GOT3 (cell line): ENCODE results near the gene MAN2B1.
"Not testable (repeated sequence)": the region's sequence is repeated elsewhere in the genome, so short reads cannot be mapped to it uniquely, and the experiment has no call there.

Source experiments
- DNase-seq: peaks from one replicate; lab custom pipeline; 2025; ENCODE audit warnings: mixed read lengths; lab: John Stamatoyannopoulos, UW

Gene MAN2B1

GRCh38 chr19:12657966-12658365 is 8.6 kb downstream of the MAN2B1 start:
- no peak for DNase-seq

- DNase-seq, result no peak
These were observed 9.5 kb downstream of the MAN2B1 start for GRCh38 chr19:12656899-12657571.

- DNase-seq, result no peak
These were observed 11.0 kb downstream of the MAN2B1 start for GRCh38 chr19:12655546-12655945.

- no peak for DNase-seq
These were observed 14.3 kb downstream of the MAN2B1 start for GRCh38 chr19:12652219-12652618.

- no peak for DNase-seq
These were observed 16.6 kb downstream of the MAN2B1 start for GRCh38 chr19:12649941-12650340.

- no peak for DNase-seq
These were observed 18.5 kb downstream of the MAN2B1 start for GRCh38 chr19:12648088-12648487.

GRCh38 chr19:12647490-12648071 is 19.0 kb downstream of the MAN2B1 start:
- DNase-seq, result no peak

- DNase-seq, result no peak
These were observed 19.5 kb downstream of the MAN2B1 start for GRCh38 chr19:12647047-12647446.

GRCh38 chr19:12646551-12646950 is 20.0 kb downstream of the MAN2B1 start:
- no peak for DNase-seq

- not testable (repeated sequence) for DNase-seq
These were observed 22.8 kb downstream of the MAN2B1 start for GRCh38 chr19:12643716-12644115.

- DNase-seq, result no peak
These were observed 24.0 kb downstream of the MAN2B1 start for GRCh38 chr19:12642506-12642905.

- DNase-seq, result no peak
These were observed 25.1 kb downstream of the MAN2B1 start for GRCh38 chr19:12641456-12641855.

GRCh38 chr19:12639901-12640613 is 26.5 kb downstream of the MAN2B1 start:
- DNase-seq, result peak; percentile 41

- DNase-seq, result no peak
These were observed 27.8 kb downstream of the MAN2B1 start for GRCh38 chr19:12638611-12639182.

- no peak for DNase-seq
These were observed 29.9 kb downstream of the MAN2B1 start for GRCh38 chr19:12636631-12637030.

- no peak for DNase-seq
These were observed 37.3 kb downstream of the MAN2B1 start for GRCh38 chr19:12629215-12629614.

GRCh38 chr19:12628040-12629022 is 38.2 kb downstream of the MAN2B1 start:
- no peak for DNase-seq

GRCh38 chr19:12626958-12627357 is 39.6 kb downstream of the MAN2B1 start:
- DNase-seq, result no peak

- no peak for DNase-seq
These were observed 43.0 kb downstream of the MAN2B1 start for GRCh38 chr19:12623361-12624031.

- not testable (repeated sequence) for DNase-seq
These were observed 45.1 kb downstream of the MAN2B1 start for GRCh38 chr19:12621253-12622024.
